ENCODE results near the gene MRGPRE.
A peak's percentile ranks its signal among the peaks of the same experiment; 100 is the strongest.

The MRGPRE gene

GRCh38 chr11:3224401-3225057 lies 7.7 kb downstream of the MRGPRE start:
- Mint-ChIP-seq H3K27ac (ENCODE audit: low read depth) (no peak overlapping the region), H3K4me1 (no peaks in the 10 kb centered on the region)
- no peak for ATAC-seq (replicated peaks; ENCODE audit: extremely low read depth, poor library complexity, severe bottlenecking)

DNA sequence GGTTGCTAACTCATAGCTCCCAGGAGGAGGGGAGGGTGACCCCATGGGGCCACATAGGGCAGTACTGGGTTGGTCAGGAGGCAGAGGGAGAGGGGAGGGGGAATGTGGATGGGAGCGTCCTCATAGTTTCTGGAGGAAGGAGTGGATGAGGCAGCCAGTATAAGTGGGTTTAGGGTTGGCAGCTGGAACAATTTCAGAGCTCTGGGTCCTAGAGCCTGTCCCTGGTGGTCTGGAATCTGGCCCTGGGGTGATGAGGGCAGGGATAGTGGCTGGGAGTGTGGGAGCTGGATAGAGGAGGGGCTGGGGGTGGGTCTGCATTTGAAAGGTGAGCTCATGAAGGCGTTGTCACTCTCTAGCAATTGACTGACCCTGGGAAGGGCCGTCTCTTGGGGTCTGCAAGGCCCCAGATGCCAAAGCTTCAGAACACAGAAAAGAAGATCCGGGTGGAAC lies 8.3 kb downstream of the MRGPRE start:
- Mint-ChIP-seq H3K9me3 (no peaks in the 10 kb centered on the region), H3K4me1 (no peaks in the 10 kb centered on the region), H3K27ac (ENCODE audit: low read depth) (no peak overlapping the region), H3K4me3 (no peak overlapping the region), H3K36me3 (ENCODE audit: insufficient read depth) (peaks cover 2% of the 10 kb centered on the region), H3K27me3 (peaks cover 69% of the 10 kb centered on the region)
- ATAC-seq (replicated peaks; ENCODE audit: extremely low read depth, poor library complexity, severe bottlenecking): no peak
- no peak for DNase-seq (ENCODE audit: low spot score in 2 of 2)

More at GRCh38 chr11:3224401-3225057, 7.7 kb downstream of the MRGPRE start:
- no peak overlapping the region for H3K4me3 Mint-ChIP-seq
- no peaks in the 10 kb centered on the region for H3K9me3 Mint-ChIP-seq
- peak in 1 of 2 donors; percentile 5 for DNase-seq (ENCODE audit: low spot score in 2 of 2)
- peaks cover 2% of the 10 kb centered on the region for H3K36me3 Mint-ChIP-seq (ENCODE audit: insufficient read depth)
- peaks cover 69% of the 10 kb centered on the region for H3K27me3 Mint-ChIP-seq

DNA sequence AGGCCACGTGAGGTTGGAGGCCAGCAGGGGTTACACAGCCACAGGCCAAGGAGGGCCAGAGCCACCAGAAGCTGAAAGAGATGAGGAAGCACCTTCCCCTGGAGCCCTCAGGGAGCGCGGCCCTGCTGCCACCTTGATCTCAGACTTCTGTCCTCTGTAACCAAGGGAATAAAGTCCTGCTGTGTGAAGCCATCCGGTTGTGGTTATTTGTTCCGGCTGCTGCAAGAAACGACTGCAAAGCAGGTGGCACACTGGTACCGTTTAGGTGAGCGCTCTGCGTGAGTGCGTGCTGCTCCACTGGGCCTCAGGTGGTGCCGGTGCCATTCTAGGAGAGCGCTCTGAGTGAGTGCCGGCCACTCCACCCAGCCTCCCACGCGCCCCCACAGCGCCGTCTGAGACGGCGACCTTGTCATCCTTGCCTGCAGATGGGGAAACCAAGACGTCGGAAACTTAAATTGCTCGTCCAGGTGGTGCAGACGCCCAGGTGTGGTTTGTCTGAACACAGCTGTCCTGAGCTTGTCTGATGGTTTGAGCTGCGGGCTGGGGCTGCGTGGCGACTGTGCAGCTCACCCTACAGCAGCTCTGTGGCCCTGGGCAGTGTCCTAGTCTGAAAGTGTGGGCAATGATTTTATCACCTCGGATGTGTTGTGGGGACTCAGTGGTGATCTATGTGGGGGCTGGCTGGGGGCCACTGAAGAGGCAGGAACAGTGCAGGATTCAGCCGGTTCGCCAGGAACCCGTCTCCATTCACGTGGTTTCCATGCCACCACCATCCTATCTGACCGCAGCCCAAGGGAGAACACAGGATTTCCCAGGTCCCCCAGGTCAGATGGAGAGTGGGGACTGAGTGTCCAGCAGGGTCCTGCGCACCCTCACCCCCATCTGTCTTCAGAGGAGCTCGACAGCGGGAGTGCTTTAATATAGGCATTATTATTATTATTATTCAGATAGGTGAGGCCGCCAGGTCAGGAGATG lies 9.0 kb downstream of the MRGPRE start:
- ATAC-seq (replicated peaks; ENCODE audit: extremely low read depth, poor library complexity, severe bottlenecking) (no peak), DNase-seq (ENCODE audit: low spot score in 2 of 2) (no peak)
- H3K4me1 Mint-ChIP-seq: no peaks in the 10 kb centered on the region
- no peaks in the 10 kb centered on the region for H3K9me3 Mint-ChIP-seq
- no peak overlapping the region for H3K27ac Mint-ChIP-seq (ENCODE audit: low read depth)
- peaks cover under 1% of the 10 kb centered on the region for H3K36me3 Mint-ChIP-seq (ENCODE audit: insufficient read depth)
- H3K4me3 Mint-ChIP-seq: no peak overlapping the region
- H3K27me3 Mint-ChIP-seq: peaks cover 68% of the 10 kb centered on the region

DNA sequence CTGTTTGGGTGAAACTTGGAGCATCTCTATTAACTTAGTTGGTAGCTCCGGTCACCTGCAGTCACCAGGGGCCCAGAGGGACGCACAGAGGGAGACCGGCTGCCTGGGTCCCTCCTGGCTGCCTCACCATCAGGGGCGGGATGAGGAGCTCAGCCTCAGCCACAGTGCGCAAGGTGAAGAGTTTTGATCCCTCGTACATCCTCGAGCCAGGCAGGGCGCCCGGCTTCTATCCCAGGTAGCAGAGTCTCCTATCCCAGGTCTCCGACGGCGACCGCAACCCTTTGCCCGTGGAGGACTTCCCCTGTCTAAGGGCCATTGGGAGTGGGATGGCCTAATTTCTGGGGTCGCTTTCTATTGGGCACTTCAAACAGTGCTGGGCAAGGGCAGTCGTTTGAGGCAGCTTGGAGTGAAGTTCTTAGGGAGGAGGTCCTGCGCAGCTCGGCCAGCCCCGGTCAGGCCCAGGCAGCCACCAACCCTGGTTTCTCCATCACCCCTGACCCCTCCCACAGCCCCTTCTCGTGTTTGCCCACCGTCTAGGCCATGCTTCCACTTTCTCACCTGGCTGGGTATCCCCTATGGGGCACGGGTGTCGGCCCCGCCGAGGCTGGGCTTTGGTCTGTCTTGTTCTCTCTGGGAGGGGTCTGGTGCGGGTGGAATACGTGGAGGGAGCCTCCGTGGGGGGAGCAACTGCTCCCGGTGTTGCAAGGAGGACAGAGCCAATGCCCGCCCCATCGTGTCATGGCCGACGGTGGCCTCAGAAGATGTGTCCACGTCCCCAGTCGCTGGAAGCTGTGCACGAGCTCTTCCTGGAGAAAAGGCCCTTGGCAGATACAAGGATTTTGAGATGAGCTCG lies 10.0 kb downstream of the MRGPRE start:
- H3K9me3 Mint-ChIP-seq: no peaks in the 10 kb centered on the region
- H3K27me3 Mint-ChIP-seq: peaks cover 58% of the 10 kb centered on the region
- no peaks in the 10 kb centered on the region for H3K4me1 Mint-ChIP-seq
- DNase-seq (ENCODE audit: low spot score in 2 of 2): no peak
- no peaks in the 10 kb centered on the region for H3K36me3 Mint-ChIP-seq (ENCODE audit: insufficient read depth)
- no peak for ATAC-seq (replicated peaks; ENCODE audit: extremely low read depth, poor library complexity, severe bottlenecking)
- no peak overlapping the region for H3K4me3 Mint-ChIP-seq
- H3K27ac Mint-ChIP-seq (ENCODE audit: low read depth): no peak overlapping the region

DNA sequence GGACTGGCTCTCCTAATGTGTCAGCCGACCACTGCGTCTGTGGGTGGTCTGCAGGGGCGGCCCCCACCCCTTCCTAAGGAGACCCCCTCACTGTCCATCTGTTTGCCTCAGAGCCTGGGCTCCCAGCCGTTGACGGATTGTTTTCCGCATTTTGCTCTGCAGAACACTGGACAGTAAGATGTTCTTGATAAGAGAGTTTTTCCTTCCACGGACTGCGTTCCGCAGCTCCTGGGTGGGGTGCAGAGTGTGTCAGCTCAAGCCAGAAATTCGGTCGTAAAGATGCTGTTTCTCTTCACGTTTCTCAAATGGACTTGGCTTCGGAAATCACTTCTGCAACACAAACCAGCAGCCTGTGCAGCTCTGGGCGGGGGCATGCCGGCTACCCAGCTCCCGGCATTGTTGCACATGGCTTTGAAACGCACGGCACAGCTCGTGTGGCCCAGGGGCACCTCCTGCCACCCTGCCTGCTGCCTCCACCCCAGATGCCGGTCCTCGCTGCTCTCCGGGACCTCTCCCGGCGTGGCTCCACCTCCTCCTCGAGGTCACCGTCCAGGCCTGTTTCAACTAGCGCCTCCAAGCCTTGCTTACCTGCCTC lies 10.7 kb downstream of the MRGPRE start:
- H3K9me3 Mint-ChIP-seq: no peaks in the 10 kb centered on the region
- H3K36me3 Mint-ChIP-seq (ENCODE audit: insufficient read depth): peaks cover 2% of the 10 kb centered on the region
- H3K4me1 Mint-ChIP-seq: peaks cover 6% of the 10 kb centered on the region
- ATAC-seq (replicated peaks; ENCODE audit: extremely low read depth, poor library complexity, severe bottlenecking) (no peak), DNase-seq (ENCODE audit: low spot score in 2 of 2) (no peak)
- H3K27me3 Mint-ChIP-seq: peaks cover 51% of the 10 kb centered on the region
- H3K27ac Mint-ChIP-seq (ENCODE audit: low read depth): no peak overlapping the region
- H3K4me3 Mint-ChIP-seq: no peak overlapping the region

- Mint-ChIP-seq H3K27me3 (peaks cover 51% of the 10 kb centered on the region), H3K9me3 (no peaks in the 10 kb centered on the region), H3K4me3 (no peak overlapping the region), H3K4me1 (peaks cover 6% of the 10 kb centered on the region), H3K27ac (ENCODE audit: low read depth) (no peak overlapping the region), H3K36me3 (ENCODE audit: insufficient read depth) (peaks cover 2% of the 10 kb centered on the region)
- ATAC-seq (replicated peaks; ENCODE audit: extremely low read depth, poor library complexity, severe bottlenecking): no peak
- DNase-seq (ENCODE audit: low spot score in 2 of 2): no peak
These were observed 11.5 kb downstream of the MRGPRE start for GRCh38 chr11:3220521-3221407.

DNA sequence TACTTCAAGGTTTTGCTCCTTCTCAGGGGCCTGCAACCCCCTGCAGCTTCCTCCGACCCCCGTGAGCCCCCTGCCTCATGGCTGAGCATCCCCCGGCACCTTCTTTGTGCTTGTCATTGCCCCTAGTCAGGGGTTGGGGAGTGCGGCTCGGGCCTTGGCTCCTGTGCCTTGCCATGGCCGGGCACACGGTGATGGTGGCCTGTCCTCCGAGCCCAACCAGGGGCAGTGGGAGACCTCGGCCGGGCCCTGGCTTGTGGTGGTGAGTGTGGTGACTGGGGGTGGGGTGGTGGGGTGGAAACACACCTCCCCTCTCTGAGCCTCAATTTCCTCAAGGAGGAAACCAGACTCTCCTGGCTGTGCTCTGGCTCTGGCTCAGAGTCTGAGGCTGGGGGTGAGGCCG lies 12.1 kb downstream of the MRGPRE start:
- peaks cover 6% of the 10 kb centered on the region for H3K4me1 Mint-ChIP-seq
- no peak overlapping the region for H3K27ac Mint-ChIP-seq (ENCODE audit: low read depth)
- H3K9me3 Mint-ChIP-seq: no peaks in the 10 kb centered on the region
- peaks cover 2% of the 10 kb centered on the region for H3K36me3 Mint-ChIP-seq (ENCODE audit: insufficient read depth)
- DNase-seq (ENCODE audit: low spot score in 2 of 2): no peak
- no peak overlapping the region for H3K4me3 Mint-ChIP-seq
- no peak for ATAC-seq (replicated peaks; ENCODE audit: extremely low read depth, poor library complexity, severe bottlenecking)
- peaks cover 56% of the 10 kb centered on the region for H3K27me3 Mint-ChIP-seq

DNA sequence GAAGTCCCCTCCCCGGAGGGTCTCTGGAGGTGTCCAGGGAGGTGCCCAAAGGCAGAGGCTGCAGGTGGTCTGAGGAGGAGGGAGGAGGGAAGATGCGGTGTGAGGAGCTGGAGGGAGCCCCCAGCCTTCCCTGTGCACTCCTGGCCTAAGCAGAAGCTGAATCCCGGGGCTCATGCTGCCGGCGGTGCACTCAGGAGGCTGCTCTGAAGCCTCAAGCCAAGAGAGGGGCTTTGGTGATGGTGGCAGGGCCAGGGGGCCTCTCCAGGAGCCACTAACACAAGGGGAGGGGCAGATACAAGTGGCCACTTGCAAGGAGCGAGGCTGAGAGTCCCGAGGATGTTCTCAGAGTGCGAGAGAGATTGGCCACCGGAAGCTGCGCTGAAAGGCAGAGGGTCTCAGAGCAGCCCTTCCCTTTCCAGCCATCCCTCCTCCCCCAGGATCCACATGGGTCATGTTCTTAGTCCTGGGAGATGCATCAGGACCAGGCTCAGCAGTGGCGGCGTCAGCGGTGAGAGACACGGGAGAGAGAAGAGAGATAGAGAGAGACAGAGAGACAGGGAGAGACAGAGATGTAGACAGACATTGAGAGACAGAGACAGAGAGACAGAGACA lies 12.8 kb downstream of the MRGPRE start:
- DNase-seq (ENCODE audit: low spot score in 2 of 2) (no peak), ATAC-seq (replicated peaks; ENCODE audit: extremely low read depth, poor library complexity, severe bottlenecking) (no peak)
- peaks cover 57% of the 10 kb centered on the region for H3K27me3 Mint-ChIP-seq
- H3K27ac Mint-ChIP-seq (ENCODE audit: low read depth): no peak overlapping the region
- H3K4me3 Mint-ChIP-seq: no peak overlapping the region
- H3K36me3 Mint-ChIP-seq (ENCODE audit: insufficient read depth): peaks cover 2% of the 10 kb centered on the region
- H3K9me3 Mint-ChIP-seq: no peaks in the 10 kb centered on the region
- peaks cover 6% of the 10 kb centered on the region for H3K4me1 Mint-ChIP-seq

DNA sequence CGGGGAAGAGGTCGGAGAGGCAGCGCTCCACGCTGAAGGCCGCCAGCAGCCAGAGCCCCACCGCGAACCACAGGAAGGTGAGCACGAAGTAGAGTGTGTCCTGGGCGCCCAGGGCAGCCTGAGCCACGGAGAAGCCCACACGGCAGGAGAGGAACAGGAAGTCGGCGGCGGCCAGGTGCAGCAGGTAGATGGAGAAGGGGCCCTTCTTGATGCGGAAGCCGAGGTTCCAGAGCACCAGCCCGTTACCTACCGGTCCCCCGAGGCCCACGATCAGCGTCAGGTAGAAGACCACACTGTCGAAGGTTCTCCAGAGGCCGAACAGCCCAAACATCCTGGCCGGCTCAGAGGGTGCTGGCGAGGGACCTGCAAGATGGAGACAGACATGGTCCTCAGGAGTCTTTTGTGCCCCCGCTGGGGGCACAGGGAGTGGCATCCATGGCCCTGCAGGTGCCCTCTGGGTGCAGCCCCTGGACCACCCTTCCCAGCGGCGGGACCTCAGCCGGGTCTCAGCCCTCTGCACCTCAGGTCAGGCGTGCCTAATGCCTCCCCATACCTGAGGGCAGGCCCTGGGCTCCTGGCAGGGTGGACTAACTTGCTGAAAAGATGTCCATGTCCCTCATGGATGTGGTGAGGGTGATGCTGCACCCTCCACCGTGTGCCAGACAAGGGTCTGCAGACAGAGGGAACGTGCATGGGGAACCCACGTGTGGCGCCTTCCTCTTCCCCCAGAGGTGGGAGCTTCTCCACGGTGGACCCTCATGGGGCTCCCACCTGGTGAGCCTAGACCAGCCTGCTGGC lies 13.5 kb downstream of the MRGPRE start, which contains the start of gene MRGPRG:
TSS of gene MRGPRG (minus strand) at position 331 of the 798 bp plus-strand sequence. CDS start at position 331, 0 bp downstream.
- no peaks in the 10 kb centered on the region for H3K9me3 Mint-ChIP-seq
- no peak for DNase-seq (ENCODE audit: low spot score in 2 of 2)

DNA sequence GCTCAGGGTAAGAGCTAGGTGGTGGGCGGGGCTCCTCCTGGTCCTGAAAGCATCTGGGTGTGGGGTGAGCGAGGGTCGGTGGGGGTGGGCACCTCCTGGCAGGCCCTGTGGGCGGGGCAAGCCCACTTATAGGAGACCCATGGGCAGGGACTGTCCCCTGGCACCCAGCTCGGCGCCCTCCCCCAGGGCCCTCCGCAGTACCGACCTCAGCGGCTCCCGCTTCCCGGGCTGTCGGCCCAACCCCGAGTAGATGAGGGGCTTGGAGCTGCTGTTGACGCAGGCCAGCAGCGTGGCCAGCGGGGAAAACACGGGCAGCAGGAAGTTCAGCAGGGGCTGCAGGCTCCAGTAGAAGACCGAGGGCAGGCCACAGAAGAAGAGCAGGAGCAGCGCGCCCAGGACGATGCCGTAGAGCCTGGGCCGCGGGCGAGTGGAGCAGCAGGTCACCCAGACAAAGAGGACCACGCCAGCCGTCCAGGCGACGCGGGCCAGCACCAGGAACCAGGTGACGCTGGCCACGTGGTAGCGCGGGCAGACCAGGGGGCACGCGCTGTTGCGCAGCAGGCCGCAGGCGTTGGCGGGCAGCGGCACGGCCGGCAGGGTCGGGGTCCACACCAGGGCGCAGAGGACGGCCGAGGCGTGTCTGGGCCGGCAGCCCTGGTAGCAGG lies 14.3 kb downstream of the MRGPRE start:
- Mint-ChIP-seq H3K4me3 (no peak overlapping the region), H3K27ac (ENCODE audit: low read depth) (no peak overlapping the region), H3K27me3 (peaks cover 56% of the 10 kb centered on the region), H3K9me3 (no peaks in the 10 kb centered on the region), H3K36me3 (ENCODE audit: insufficient read depth) (peaks cover 2% of the 10 kb centered on the region), H3K4me1 (peaks cover 6% of the 10 kb centered on the region)
- ATAC-seq (replicated peaks; ENCODE audit: extremely low read depth, poor library complexity, severe bottlenecking) (no peak), DNase-seq (ENCODE audit: low spot score in 2 of 2) (no peak)

More for the DNA sequence above, 13.5 kb downstream of the MRGPRE start, which contains the start of gene MRGPRG:
- Mint-ChIP-seq H3K27ac (ENCODE audit: low read depth) (no peak within 1 kb of the TSS), H3K4me1 (peaks cover 6% of the 10 kb centered on the region), H3K27me3 (peaks cover 57% of the 10 kb centered on the region), H3K4me3 (no peak within 1 kb of the TSS), H3K36me3 (ENCODE audit: insufficient read depth) (peaks cover 2% of the 10 kb centered on the region)
- no peak for ATAC-seq (replicated peaks; ENCODE audit: extremely low read depth, poor library complexity, severe bottlenecking)
